ENCODE measurements around the gene AFAP1L2.

Gene AFAP1L2

GRCh38 chr10:114316744-114317143 lies 87.6 kb downstream of the AFAP1L2 start:
- Histone ChIP-seq H3K27me3 (replicated peaks; ENCODE audit: insufficient read depth, low read length) (no peaks in the 10 kb centered on the region), H4K20me1 (ENCODE audit: insufficient read depth, low read length) (no peaks in the 10 kb centered on the region), H3K9me3 (replicated peaks; ENCODE audit: insufficient read depth, low read length) (no peaks in the 10 kb centered on the region), H3K27ac (ENCODE audit: low read length) (no peak overlapping the region), H3K9ac (ENCODE audit: low read length) (no peak overlapping the region), H3K4me1 (ENCODE audit: low read length) (no peaks in the 10 kb centered on the region), H3K4me2 (ENCODE audit: low read depth, low read length) (no peak overlapping the region), H3F3A (ENCODE audit: insufficient read depth, low read length) (no peaks in the 10 kb centered on the region), H3K4me3 (ENCODE audit: low read length) (no peak overlapping the region), H3K9me2 (replicated peaks; ENCODE audit: insufficient read depth, low read length) (no peaks in the 10 kb centered on the region), H3K79me2 (ENCODE audit: low read length) (no peaks in the 10 kb centered on the region), H3K36me3 (replicated peaks; ENCODE audit: insufficient read depth, low read length) (no peaks in the 10 kb centered on the region), H2AFZ (ENCODE audit: low read length) (no peak overlapping the region)
- TF ChIP-seq EZH2phosphoT487 (IDR thresholded peaks at IDR 0.05; ENCODE audit: low read length): no peak
- no peak for DNase-seq

- Histone ChIP-seq H4K20me1 (ENCODE audit: insufficient read depth, low read length) (no peaks in the 10 kb centered on the region), H3K4me3 (ENCODE audit: low read length) (no peak overlapping the region), H3K36me3 (replicated peaks; ENCODE audit: insufficient read depth, low read length) (no peaks in the 10 kb centered on the region), H3K4me2 (ENCODE audit: low read depth, low read length) (no peak overlapping the region), H2AFZ (ENCODE audit: low read length) (no peak overlapping the region), H3K9me2 (replicated peaks; ENCODE audit: insufficient read depth, low read length) (no peaks in the 10 kb centered on the region), H3K4me1 (ENCODE audit: low read length) (no peaks in the 10 kb centered on the region), H3K9me3 (replicated peaks; ENCODE audit: insufficient read depth, low read length) (no peaks in the 10 kb centered on the region), H3K27ac (ENCODE audit: low read length) (no peak overlapping the region), H3K9ac (ENCODE audit: low read length) (no peak overlapping the region), H3F3A (ENCODE audit: insufficient read depth, low read length) (no peaks in the 10 kb centered on the region), H3K27me3 (replicated peaks; ENCODE audit: insufficient read depth, low read length) (no peaks in the 10 kb centered on the region), H3K79me2 (ENCODE audit: low read length) (no peaks in the 10 kb centered on the region)
- no peak for DNase-seq
- TF ChIP-seq EZH2phosphoT487 (IDR thresholded peaks at IDR 0.05; ENCODE audit: low read length) (no peak), EZH2 (optimal IDR thresholded peaks at IDR 0.05; ENCODE audit: low read depth, low read length) (no peak), CTCF (IDR thresholded peaks at IDR 0.05; ENCODE audit: low read length) (no peak)
Observed at GRCh38 chr10:114315566-114316420, 88.5 kb downstream of the AFAP1L2 start.

GRCh38 chr10:114313866-114314265 lies 90.4 kb downstream of the AFAP1L2 start:
- H3K79me2 ChIP-seq (ENCODE audit: low read length): no peaks in the 10 kb centered on the region
- no peak overlapping the region for H3K4me2 ChIP-seq (ENCODE audit: low read depth, low read length)

More at GRCh38 chr10:114313866-114314265, 90.4 kb downstream of the AFAP1L2 start:
- Histone ChIP-seq H3K9me2 (replicated peaks; ENCODE audit: insufficient read depth, low read length) (no peaks in the 10 kb centered on the region), H3K27ac (ENCODE audit: low read length) (no peak overlapping the region), H3F3A (ENCODE audit: insufficient read depth, low read length) (no peaks in the 10 kb centered on the region), H4K20me1 (ENCODE audit: insufficient read depth, low read length) (no peaks in the 10 kb centered on the region), H3K27me3 (replicated peaks; ENCODE audit: insufficient read depth, low read length) (no peaks in the 10 kb centered on the region), H3K9me3 (replicated peaks; ENCODE audit: insufficient read depth, low read length) (no peaks in the 10 kb centered on the region), H3K4me3 (ENCODE audit: low read length) (no peak overlapping the region), H3K4me1 (ENCODE audit: low read length) (no peaks in the 10 kb centered on the region), H3K36me3 (replicated peaks; ENCODE audit: insufficient read depth, low read length) (no peaks in the 10 kb centered on the region), H3K9ac (ENCODE audit: low read length) (no peak overlapping the region), H2AFZ (ENCODE audit: low read length) (no peak overlapping the region)
- no peak for TF ChIP-seq EZH2 (optimal IDR thresholded peaks at IDR 0.05; ENCODE audit: low read depth, low read length)
- no peak for TF ChIP-seq CTCF (IDR thresholded peaks at IDR 0.05; ENCODE audit: low read length)
- no peak for TF ChIP-seq EZH2phosphoT487 (IDR thresholded peaks at IDR 0.05; ENCODE audit: low read length)
- no peak for DNase-seq
